ENCODE data around the gene USP11. TPM values are rescaled to one million over a fixed set of nuclear protein-coding genes. Genes with fewer than 3 reads are reported as not detected.
"Not testable (repeated sequence)": the region's sequence is repeated elsewhere in the genome, so short reads cannot be mapped to it uniquely, and the experiment has no call there.

The USP11 gene
- total RNA-seq, 2 experiments from 2014 or later, result 62.6 to 66.2 TPM

DNA sequence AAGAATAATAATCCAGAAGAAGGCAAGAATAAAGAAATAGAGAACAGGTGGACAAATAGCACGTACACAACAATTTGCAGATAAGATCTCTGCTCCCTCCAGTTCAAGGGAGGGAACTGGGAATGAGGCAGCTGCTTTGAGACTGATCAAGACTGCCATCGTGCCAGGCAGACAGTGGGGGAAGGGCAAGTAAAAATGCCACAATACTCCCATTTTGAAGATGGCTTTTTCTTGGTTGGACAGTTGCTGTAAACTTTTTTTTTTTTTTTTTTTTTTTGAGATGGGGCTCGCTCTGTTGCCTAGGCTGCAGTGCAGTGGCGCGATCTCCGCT, 17.2 kb downstream of the USP11 start:
- Histone ChIP-seq H3K27ac (ENCODE audit: low read depth in 1 of 2, low read length in 2 of 2) (no peak overlapping the region), H3K4me3 (ENCODE audit: low read length) (no peak overlapping the region), H3K9me3 (ENCODE audit: control insufficient read depth in 1 of 2, insufficient read depth in 1 of 2, low read length in 2 of 2) (no peaks in the 10 kb centered on the region), H3K4me1 (ENCODE audit: insufficient read depth, low read length) (no peaks in the 10 kb centered on the region), H3K27me3 (ENCODE audit: control insufficient read depth in 1 of 2, insufficient read depth in 2 of 2, low read length in 2 of 2) (no peaks in the 10 kb centered on the region), H3K36me3 (ENCODE audit: insufficient read depth, low read length) (peaks cover 9% of the 10 kb centered on the region)
- Mint-ChIP-seq H3K27me3 (no peaks in the 10 kb centered on the region), H3K9me3 (no peaks in the 10 kb centered on the region), H3K4me3 (no peak overlapping the region), H3K27ac (no peak overlapping the region), H3K36me3 (ENCODE audit: low read depth) (peaks cover 22% of the 10 kb centered on the region), H3K4me1 (ENCODE audit: low read depth) (no peaks in the 10 kb centered on the region)
- intact Hi-C loops (cut with DNase I, micrococcal nuclease), result no loop called here
- ChIA-PET POLR2A (interaction anchor here (1.1 kb wide), 1 partner anchor 32 kb away, joined by 5 read pairs; the partner anchor contains the start of gene CDK16), CTCF (no interaction called here)
- TF ChIP-seq, protein P1, sequence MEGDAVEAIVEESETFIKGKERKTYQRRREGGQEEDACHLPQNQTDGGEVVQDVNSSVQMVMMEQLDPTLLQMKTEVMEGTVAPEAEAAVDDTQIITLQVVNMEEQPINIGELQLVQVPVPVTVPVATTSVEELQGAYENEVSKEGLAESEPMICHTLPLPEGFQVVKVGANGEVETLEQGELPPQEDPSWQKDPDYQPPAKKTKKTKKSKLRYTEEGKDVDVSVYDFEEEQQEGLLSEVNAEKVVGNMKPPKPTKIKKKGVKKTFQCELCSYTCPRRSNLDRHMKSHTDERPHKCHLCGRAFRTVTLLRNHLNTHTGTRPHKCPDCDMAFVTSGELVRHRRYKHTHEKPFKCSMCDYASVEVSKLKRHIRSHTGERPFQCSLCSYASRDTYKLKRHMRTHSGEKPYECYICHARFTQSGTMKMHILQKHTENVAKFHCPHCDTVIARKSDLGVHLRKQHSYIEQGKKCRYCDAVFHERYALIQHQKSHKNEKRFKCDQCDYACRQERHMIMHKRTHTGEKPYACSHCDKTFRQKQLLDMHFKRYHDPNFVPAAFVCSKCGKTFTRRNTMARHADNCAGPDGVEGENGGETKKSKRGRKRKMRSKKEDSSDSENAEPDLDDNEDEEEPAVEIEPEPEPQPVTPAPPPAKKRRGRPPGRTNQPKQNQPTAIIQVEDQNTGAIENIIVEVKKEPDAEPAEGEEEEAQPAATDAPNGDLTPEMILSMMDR (IDR thresholded peaks at IDR 0.05), result no peak
- DNase-seq (no peak), ATAC-seq (ENCODE audit: poor library complexity) (no peak)

DNA sequence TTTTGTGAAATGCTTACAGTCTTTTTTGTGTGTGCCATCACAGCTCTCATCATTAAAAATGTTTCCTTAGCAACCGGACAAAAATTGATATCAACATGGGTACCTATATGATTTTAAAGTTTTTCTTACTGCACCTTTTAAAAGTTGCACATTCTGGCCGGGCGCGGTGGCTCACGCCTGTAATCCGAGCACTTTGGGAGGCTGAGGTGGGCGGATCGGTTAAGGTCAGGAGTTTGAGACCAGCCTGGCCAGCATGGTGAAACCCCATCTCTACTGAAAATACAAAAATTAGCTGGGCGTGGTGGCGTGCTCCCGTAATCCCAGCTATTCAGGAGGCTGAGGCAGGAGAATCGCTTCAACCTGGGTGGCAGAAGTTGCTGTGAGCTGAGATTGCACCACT, 24.8 kb downstream of the USP11 start:
- H3K9me3 Mint-ChIP-seq; H3K36me3 ChIP-seq (ENCODE audit: insufficient read depth, low read length); H3K4me1 ChIP-seq (ENCODE audit: insufficient read depth, low read length); CTCF ChIA-PET; H3K4me1 Mint-ChIP-seq (ENCODE audit: low read depth); H3K36me3 Mint-ChIP-seq (ENCODE audit: low read depth); intact Hi-C loops (cut with DNase I, micrococcal nuclease); H3K4me3 Mint-ChIP-seq; H3K27me3 ChIP-seq (ENCODE audit: control insufficient read depth in 1 of 2, insufficient read depth in 2 of 2, low read length in 2 of 2); H3K27me3 Mint-ChIP-seq; H3K27ac Mint-ChIP-seq; H3K9me3 ChIP-seq (ENCODE audit: control insufficient read depth in 1 of 2, insufficient read depth in 1 of 2, low read length in 2 of 2); ATAC-seq (ENCODE audit: poor library complexity); DNase-seq; H3K4me3 ChIP-seq (ENCODE audit: low read length); H3K27ac ChIP-seq (ENCODE audit: low read depth in 1 of 2, low read length in 2 of 2): not testable (repeated sequence)
- POLR2A ChIA-PET, result interaction anchor here (0.6 kb wide), 1 partner anchor 126 kb away, joined by 3 read pairs; no protein-coding TSS in a partner anchor

DNA sequence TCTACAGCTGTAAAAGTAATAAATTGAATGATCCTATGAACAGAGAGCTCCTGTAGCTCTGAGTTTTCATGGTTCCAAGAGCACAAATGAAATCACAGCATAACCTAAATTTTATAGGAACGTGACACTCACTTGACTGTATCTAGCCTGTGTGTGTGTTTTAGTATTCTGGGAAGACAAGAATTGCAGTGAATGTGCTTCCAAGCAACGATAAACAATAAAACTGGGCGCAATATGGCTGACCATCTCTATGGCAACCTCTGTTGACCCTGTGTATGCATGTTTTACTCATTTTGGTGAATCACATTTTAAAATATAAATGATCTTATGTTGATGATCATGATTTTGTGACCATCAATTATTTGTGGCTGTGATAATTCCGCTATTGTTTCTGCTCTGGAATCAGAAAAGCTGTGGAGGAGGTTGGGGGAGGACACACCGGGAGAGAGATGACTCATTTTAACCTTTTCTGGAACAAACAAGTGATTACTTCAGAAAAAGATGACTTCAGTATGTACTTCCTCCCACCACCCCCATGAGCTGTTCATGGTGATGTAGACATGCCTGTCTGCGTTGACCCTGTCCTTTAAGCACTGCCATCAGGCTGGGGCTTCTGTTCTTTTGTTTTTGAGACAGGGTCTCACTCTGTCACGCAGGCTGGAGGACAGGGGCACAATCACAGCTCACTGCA, 31.8 kb downstream of the USP11 start:
- no peak overlapping the region for H3K4me3 Mint-ChIP-seq
- ATAC-seq (ENCODE audit: poor library complexity) (no peak), DNase-seq (no peak)
- H3K27me3 Mint-ChIP-seq, result no peaks in the 10 kb centered on the region
- intact Hi-C loops (cut with DNase I, micrococcal nuclease), result no loop called here
- ChIA-PET POLR2A (no interaction called here), CTCF (interaction anchor here (0.5 kb wide), 1 partner anchor 19 kb away, joined by 5 read pairs; no protein-coding TSS in a partner anchor)
- H3K9me3 Mint-ChIP-seq, result no peaks in the 10 kb centered on the region
- Histone ChIP-seq H3K9me3 (ENCODE audit: control insufficient read depth in 1 of 2, insufficient read depth in 1 of 2, low read length in 2 of 2) (no peaks in the 10 kb centered on the region), H3K27me3 (ENCODE audit: control insufficient read depth in 1 of 2, insufficient read depth in 2 of 2, low read length in 2 of 2) (no peaks in the 10 kb centered on the region), H3K4me1 (ENCODE audit: insufficient read depth, low read length) (no peaks in the 10 kb centered on the region), H3K4me3 (ENCODE audit: low read length) (no peak overlapping the region), H3K27ac (ENCODE audit: low read depth in 1 of 2, low read length in 2 of 2) (no peak overlapping the region), H3K36me3 (ENCODE audit: insufficient read depth, low read length) (no peaks in the 10 kb centered on the region)
- H3K4me1 Mint-ChIP-seq (ENCODE audit: low read depth), result no peaks in the 10 kb centered on the region
- no peaks in the 10 kb centered on the region for H3K36me3 Mint-ChIP-seq (ENCODE audit: low read depth)
- TF ChIP-seq, protein P1 (IDR thresholded peaks at IDR 0.05), result no peak
- no peak overlapping the region for H3K27ac Mint-ChIP-seq

DNA sequence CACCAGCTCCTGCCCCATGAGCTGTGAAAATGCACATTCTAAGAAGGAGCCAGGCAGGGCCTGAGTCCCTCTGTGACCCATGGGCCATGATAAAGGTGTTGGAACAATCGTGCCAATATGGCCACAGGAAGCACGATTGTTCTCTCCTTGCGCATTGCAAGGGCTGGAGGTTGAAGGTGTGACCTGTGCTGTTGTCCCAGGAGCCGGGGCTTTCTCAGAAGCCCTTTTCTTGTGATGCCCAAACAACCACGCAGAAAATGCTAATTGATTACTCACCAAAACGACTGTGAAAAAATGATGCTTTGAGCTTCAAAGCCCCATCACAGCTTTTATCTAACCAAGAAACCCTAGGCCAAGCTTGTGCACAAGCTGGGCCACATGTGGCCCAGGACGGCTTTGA, 33.8 kb downstream of the USP11 start:
- Mint-ChIP-seq H3K4me1 (ENCODE audit: low read depth) (no peaks in the 10 kb centered on the region), H3K36me3 (ENCODE audit: low read depth) (no peaks in the 10 kb centered on the region), H3K27me3 (no peaks in the 10 kb centered on the region), H3K9me3 (no peaks in the 10 kb centered on the region), H3K4me3 (no peak overlapping the region), H3K27ac (no peak overlapping the region)
- Histone ChIP-seq H3K4me1 (ENCODE audit: insufficient read depth, low read length) (no peaks in the 10 kb centered on the region), H3K36me3 (ENCODE audit: insufficient read depth, low read length) (no peaks in the 10 kb centered on the region), H3K4me3 (ENCODE audit: low read length) (no peak overlapping the region), H3K9me3 (ENCODE audit: control insufficient read depth in 1 of 2, insufficient read depth in 1 of 2, low read length in 2 of 2) (no peaks in the 10 kb centered on the region), H3K27me3 (ENCODE audit: control insufficient read depth in 1 of 2, insufficient read depth in 2 of 2, low read length in 2 of 2) (no peaks in the 10 kb centered on the region), H3K27ac (ENCODE audit: low read depth in 1 of 2, low read length in 2 of 2) (no peak overlapping the region)
- DNase-seq (no peak), ATAC-seq (ENCODE audit: poor library complexity) (no peak)
- TF ChIP-seq, protein P1 (IDR thresholded peaks at IDR 0.05), result no peak
- intact Hi-C loops (cut with DNase I, micrococcal nuclease), result no loop called here
- ChIA-PET CTCF (interaction anchor here (1.5 kb wide), 1 partner anchor 118 kb away, joined by 3 read pairs; no protein-coding TSS in a partner anchor), POLR2A (no interaction called here)
